Keratinocyte (primary cell): ENCODE measurements around the gene TPCN2. TPM values are rescaled to one million over a fixed set of nuclear protein-coding genes. Genes with fewer than 3 reads are reported as not detected.

ENCODE experiments used
- DNase-seq: peaks from one replicate; pipeline ENCODE4 v3.0.0-alpha.2; 2011; ENCODE audit warnings: low read depth, missing footprints, low spot score
- FAIRE-seq: peaks from 2 replicates; lab custom pipeline; 2011; peaks lifted over from hg19 to GRCh38; lab: Jason Lieb, UNC
- H2AFZ ChIP-seq: 2 replicates; pipeline ENCODE4 v1.6.0; 2012; ENCODE audit warnings: low read length, control low read depth, inconsistent platforms; ENCODE audit not compliant: control insufficient read depth
- H3K27ac ChIP-seq: 2 replicates; pipeline ENCODE4 v1.5.1; 2011; ENCODE audit warnings: low read length; ENCODE audit not compliant: control insufficient read depth, insufficient read depth
- H3K27me3 ChIP-seq: 3 replicates; pipeline ENCODE4 v1.6.0; 2011; ENCODE audit warnings: low read length; ENCODE audit not compliant: control insufficient read depth, insufficient read depth; ENCODE audit errors: extremely low read depth
- H3K36me3 ChIP-seq, 2 experiments: 2 replicates in 1 of 2; 3 replicates in 1 of 2; pipeline ENCODE4 v1.5.1; 2011; ENCODE audit warnings: low read length in 2 of 2, mild to moderate bottlenecking in 1 of 2; ENCODE audit not compliant: control insufficient read depth in 2 of 2, insufficient read depth in 2 of 2; ENCODE audit errors: extremely low read depth in 1 of 2
- H3K4me1 ChIP-seq: 3 replicates; pipeline ENCODE4 v1.5.1; 2011; ENCODE audit warnings: low read length; ENCODE audit not compliant: control insufficient read depth, insufficient read depth; ENCODE audit errors: extremely low read depth
- H3K4me2 ChIP-seq: 3 replicates; pipeline ENCODE4 v1.6.0; 2011; ENCODE audit warnings: low read depth, low read length; ENCODE audit not compliant: control insufficient read depth, insufficient read depth; ENCODE audit errors: extremely low read depth
- H3K4me3 ChIP-seq, 3 experiments: fragments of 200-600 bp in 1 of 3; sonication (generic) in 1 of 3; 2 replicates in 2 of 3; 3 replicates in 1 of 3; pipeline ENCODE4 v1.5.1; 2011 to 2016; ENCODE audit warnings: low read length in 3 of 3, mild to moderate bottlenecking in 3 of 3, control low read depth in 2 of 3, inconsistent platforms in 1 of 3, low read depth in 1 of 3, mixed read lengths in 1 of 3, mixed run types in 1 of 3, moderate library complexity in 1 of 3; ENCODE audit not compliant: control insufficient read depth in 2 of 3, insufficient read depth in 2 of 3; ENCODE audit errors: extremely low read depth in 1 of 3
- H3K79me2 ChIP-seq: 2 replicates; pipeline ENCODE4 v1.6.0; 2012; ENCODE audit warnings: low read length; ENCODE audit not compliant: control insufficient read depth, insufficient read depth
- H3K9ac ChIP-seq: 3 replicates; pipeline ENCODE4 v1.6.0; 2011; ENCODE audit warnings: low read length; ENCODE audit not compliant: control insufficient read depth, insufficient read depth; ENCODE audit errors: extremely low read depth
- H3K9me1 ChIP-seq: 3 replicates; pipeline ENCODE4 v1.6.0; 2011; ENCODE audit warnings: low read length; ENCODE audit not compliant: control insufficient read depth, insufficient read depth; ENCODE audit errors: extremely low read depth
- H3K9me3 ChIP-seq: 2 replicates; pipeline ENCODE4 v1.5.1; 2012; ENCODE audit warnings: low read depth, low read length; ENCODE audit not compliant: control insufficient read depth
- H4K20me1 ChIP-seq: 3 replicates; pipeline ENCODE4 v1.6.0; 2011; ENCODE audit warnings: low read length; ENCODE audit not compliant: control insufficient read depth, insufficient read depth; ENCODE audit errors: extremely low read depth
- CTCF ChIP-seq, 3 experiments: IDR thresholded peaks in 1 of 3; conservative IDR thresholded peaks in 1 of 3; optimal IDR thresholded peaks in 1 of 3; 2 replicates in 2 of 3; 3 replicates in 1 of 3; pipeline versions ENCODE3 to v1.5.1; 2011; ENCODE audit warnings: low read length in 3 of 3, mild to moderate bottlenecking in 3 of 3, moderate library complexity in 2 of 3, control low read depth in 1 of 3, inconsistent platforms in 1 of 3; ENCODE audit not compliant: insufficient read depth in 2 of 3; ENCODE audit errors: extremely low read depth in 1 of 3
- EZH2 ChIP-seq: IDR thresholded peaks from one replicate; pipeline ENCODE4 v1.6.1; 2012; ENCODE audit warnings: inconsistent platforms, mild to moderate bottlenecking, low read length, moderate library complexity
- dilution Hi-C: fragments of 300-500 bp; cut with MboI; formaldehyde crosslinking; loops from one replicate; pipeline ENCODE4 v1.7.0; 2020; ENCODE audit warnings: low sequenced_read_pairs; ENCODE audit not compliant: extremely low pct_ligation_motif_present
- polyA plus RNA-seq, 5 experiments: library from polyadenylated mRNA; depleted of rRNA in 3 of 5; stranded (reverse) in 3 of 5; stranded (forward) in 1 of 5; unstranded in 1 of 5; fragments of >200 nt; gene quantifications; 1 replicate in 1 of 5; 2 replicates in 3 of 5; 3 replicates in 1 of 5; pipeline versions ENCODE4 v1.2.1 to v1.2.3, GENCODE V29; 2011 to 2012; ENCODE audit warnings: missing spikeins in 2 of 5, low read depth in 1 of 5, low replicate concordance in 1 of 5

The TPCN2 gene
- polyA plus RNA-seq, 1 donor (not counting 4 experiments of a cell fraction or from before 2014, with no cell fraction given), result 7.7 TPM

- Histone ChIP-seq H3K27ac (no peak overlapping the region), H2AFZ (no peak overlapping the region), H3K4me3 (no peak overlapping the region), H3K9ac (no peak overlapping the region), H3K9me1 (no peaks in the 10 kb centered on the region), H4K20me1 (no peaks in the 10 kb centered on the region), H3K79me2 (no peaks in the 10 kb centered on the region), H3K27me3 (peaks cover 31% of the 10 kb centered on the region), H3K36me3 (no peaks in the 10 kb centered on the region), H3K4me2 (no peak overlapping the region), H3K9me3 (no peaks in the 10 kb centered on the region), H3K4me1 (no peaks in the 10 kb centered on the region)
- no peak for TF ChIP-seq EZH2
- no peak for TF ChIP-seq CTCF (optimal IDR thresholded peaks at IDR 0.05 in 1 of 3, IDR thresholded peaks at IDR 0.05 in 1 of 3, conservative IDR thresholded peaks at IDR 0.05 in 1 of 3; ENCODE audit: extremely low read depth in 1 of 3, insufficient read depth in 2 of 3, low read length in 3 of 3)
- DNase-seq, result no peak
- FAIRE-seq, result no peak
- dilution Hi-C loops, result loop anchor here (10.0 to 25.0 kb wide), 2 partner anchors 124 to 551 kb away; no protein-coding TSS in a partner anchor
Measured at GRCh38 chr11:69113646-69114340, 65.1 kb downstream of the TPCN2 start.

GRCh38 chr11:69114362-69114761, 65.6 kb downstream of the TPCN2 start:
- no peaks in the 10 kb centered on the region for H3K9me3 ChIP-seq
- no peak overlapping the region for H3K4me3 ChIP-seq
- H4K20me1 ChIP-seq, result no peaks in the 10 kb centered on the region
- peaks cover 31% of the 10 kb centered on the region for H3K27me3 ChIP-seq
- FAIRE-seq, result no peak
- no peak overlapping the region for H3K9ac ChIP-seq
- H3K9me1 ChIP-seq, result no peaks in the 10 kb centered on the region
- no peaks in the 10 kb centered on the region for H3K4me1 ChIP-seq
- TF ChIP-seq EZH2, result no peak
- TF ChIP-seq CTCF (optimal IDR thresholded peaks at IDR 0.05 in 1 of 3, IDR thresholded peaks at IDR 0.05 in 1 of 3, conservative IDR thresholded peaks at IDR 0.05 in 1 of 3; ENCODE audit: extremely low read depth in 1 of 3, insufficient read depth in 2 of 3, low read length in 3 of 3), result no peak
- H3K79me2 ChIP-seq, result no peaks in the 10 kb centered on the region
- H3K4me2 ChIP-seq, result no peak overlapping the region
- H3K36me3 ChIP-seq, result no peaks in the 10 kb centered on the region
- no peak for DNase-seq
- H2AFZ ChIP-seq, result no peak overlapping the region
- dilution Hi-C loops, result loop anchor here (10.0 to 25.0 kb wide), 2 partner anchors 123 to 550 kb away; no protein-coding TSS in a partner anchor
- H3K27ac ChIP-seq, result no peak overlapping the region
